Stimulated activated CD4-positive, alpha-beta T cell treated with anti-CD3 and anti-CD28 coated beads, Interleukin-2, amount 100 ng/mL, for 4 hours (primary cell): ENCODE data around the gene UGT1A7.

Source experiments
- DNase-seq: peaks from one replicate; pipeline ENCODE4 v3.0.0-alpha.2; 2020; ENCODE audit warnings: low read depth

The UGT1A7 gene

GRCh38 chr2:233818639-233819621, 137.2 kb downstream of the UGT1A7 start:
- DNase-seq, result no peak

DNA sequence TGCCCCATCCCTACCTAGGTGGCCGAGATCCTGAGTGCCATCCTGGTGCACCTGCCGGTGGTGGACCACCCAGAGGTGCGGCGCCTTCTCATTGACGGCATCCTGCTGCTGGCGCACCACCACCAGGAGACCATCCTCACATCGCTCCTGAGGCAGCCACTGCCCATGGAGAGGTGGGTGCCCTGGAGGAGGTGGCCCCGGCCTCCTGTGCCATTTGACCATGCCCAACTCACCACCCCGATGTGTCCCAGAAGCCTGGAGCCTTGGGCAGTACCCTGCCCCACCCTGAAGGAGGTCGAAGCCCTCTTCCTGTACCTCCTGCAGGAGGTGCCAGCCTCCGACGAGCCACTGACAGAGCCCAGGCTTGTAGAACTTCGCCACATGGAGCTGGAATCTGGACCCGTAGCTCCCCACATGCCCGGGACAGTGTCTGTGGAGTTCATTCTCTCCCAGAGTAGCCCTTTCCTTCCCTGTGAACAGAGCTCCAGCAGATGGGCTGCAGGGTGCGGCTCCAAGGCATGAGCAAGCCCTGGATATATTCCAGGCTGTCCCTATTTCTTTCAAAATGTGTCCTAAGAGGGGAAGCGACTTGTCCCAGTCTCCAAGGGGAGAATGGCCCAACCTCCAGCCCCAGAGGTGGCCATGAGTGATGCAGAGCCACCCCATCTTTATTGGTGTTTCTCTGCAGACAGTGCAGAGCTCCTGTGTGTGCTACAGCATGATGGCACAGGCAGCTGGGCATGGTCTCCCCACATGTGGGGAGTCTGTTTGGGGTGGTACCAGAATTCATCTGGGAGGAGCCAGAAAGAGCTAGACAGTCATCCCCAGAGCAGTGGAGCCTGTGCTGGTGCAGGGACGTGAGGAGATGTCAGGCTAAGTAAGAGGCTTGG, 138.4 kb downstream of the UGT1A7 start:
- no peak for DNase-seq

- DNase-seq, result no peak
Observed at GRCh38 chr2:233820774-233821105, 139.0 kb downstream of the UGT1A7 start.

DNA sequence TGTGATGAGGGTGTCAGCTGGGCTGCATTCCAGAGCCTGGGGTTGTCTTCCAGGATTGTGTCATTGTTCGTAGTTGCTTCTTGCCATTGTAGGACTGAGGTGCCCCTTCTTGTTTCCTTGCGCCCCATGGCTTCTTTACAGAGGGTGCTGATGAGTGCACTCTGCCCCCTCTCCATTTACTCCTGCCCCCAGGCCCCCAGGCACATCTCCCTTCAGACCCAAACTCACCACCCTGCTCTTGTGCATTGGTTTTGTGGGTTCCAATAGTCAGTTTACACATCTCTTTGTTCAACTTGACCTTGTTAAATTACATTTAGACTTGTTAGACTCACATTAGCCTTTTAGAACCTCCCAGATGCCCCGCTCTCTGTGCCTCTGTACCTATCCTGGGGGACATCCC, 139.5 kb downstream of the UGT1A7 start:
- no peak for DNase-seq

DNA sequence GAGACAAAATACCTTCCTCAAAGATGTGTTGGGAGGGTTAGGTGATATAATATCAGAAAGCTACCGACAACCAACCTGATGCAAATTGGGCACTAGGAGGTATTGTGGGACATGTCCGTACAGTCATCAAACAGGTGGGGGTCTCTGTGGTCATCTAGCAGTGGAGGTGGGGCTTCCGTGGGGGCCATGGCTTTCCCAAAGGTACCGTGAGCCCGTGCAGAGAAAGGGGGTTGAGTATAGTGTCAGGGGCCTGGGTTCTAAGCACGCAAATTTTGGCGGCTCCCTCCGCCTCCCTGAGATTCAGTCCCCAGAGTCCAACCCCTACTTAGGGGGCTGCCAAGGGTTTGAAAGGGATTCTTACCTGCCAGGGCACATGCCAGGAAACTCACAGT, 140.0 kb downstream of the UGT1A7 start:
- DNase-seq, result no peak

DNA sequence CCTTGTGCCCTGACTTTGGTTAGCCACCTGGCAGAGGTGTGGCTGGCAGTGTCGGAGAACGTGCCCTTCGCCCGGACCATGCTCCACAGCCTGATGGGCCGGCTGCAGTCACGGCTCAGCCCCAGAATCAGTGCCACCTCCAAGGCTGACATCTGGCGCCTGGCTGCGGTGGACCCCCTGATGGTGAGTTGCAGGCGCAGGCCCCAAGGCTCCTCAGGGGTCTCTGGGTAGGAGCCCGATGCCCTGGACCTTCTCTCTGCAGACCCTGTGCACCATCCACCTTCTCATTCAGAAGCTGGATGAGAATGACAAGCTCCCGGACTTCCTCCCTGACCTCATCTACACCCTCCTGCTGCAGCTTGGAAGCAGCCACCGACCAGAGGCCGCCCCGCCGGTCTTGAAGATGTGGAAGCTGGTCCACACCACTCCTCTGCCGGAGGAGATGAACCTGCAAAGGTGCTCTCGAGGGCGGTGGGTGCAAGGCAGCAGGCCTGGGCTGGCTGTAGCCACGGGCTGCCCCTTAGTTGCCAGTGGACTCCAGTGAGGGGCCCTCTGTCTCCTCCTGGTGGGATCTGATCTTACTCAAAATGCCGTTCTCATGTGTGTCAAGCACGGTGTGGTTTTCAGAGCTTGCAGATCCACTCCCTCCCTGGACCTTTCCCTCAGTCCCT, 140.5 kb downstream of the UGT1A7 start:
- DNase-seq, result no peak
